IMR-90 (cell line): ENCODE data around the gene ADISSP.

Source experiments
- BHLHE40 ChIP-seq: fragments of 150-350 bp; IDR thresholded peaks from 2 replicates; pipeline ENCODE4 v1.6.1; 2016; ENCODE audit warnings: mild to moderate bottlenecking, low read depth, low read length
- CEBPB ChIP-seq: IDR thresholded peaks from 2 replicates; pipeline ENCODE4 v1.6.1; 2012; ENCODE audit warnings: low read depth, low read length, improper control_type of control experiment
- CTCF ChIP-seq: conservative IDR thresholded peaks from 2 replicates; pipeline ENCODE4 v1.5.1; 2012; ENCODE audit warnings: mild to moderate bottlenecking, low read depth, low read length, improper control_type of control experiment
- FOS ChIP-seq: fragments of 150-350 bp; IDR thresholded peaks from 2 replicates; pipeline ENCODE4 v1.6.1; 2016; ENCODE audit warnings: low read depth, low read length
- MAZ ChIP-seq: IDR thresholded peaks from 2 replicates; pipeline ENCODE4 v1.6.1; 2012; ENCODE audit warnings: low read depth, mild to moderate bottlenecking, low read length, improper control_type of control experiment, moderate library complexity, borderline replicate concordance
- MXI1 ChIP-seq: IDR thresholded peaks from 2 replicates; pipeline ENCODE4 v1.6.1; 2012; ENCODE audit warnings: low read depth, mild to moderate bottlenecking, low read length, moderate library complexity, borderline replicate concordance
- POLR2A ChIP-seq: IDR thresholded peaks from 2 replicates; pipeline ENCODE4 v1.6.1; 2012; ENCODE audit warnings: mild to moderate bottlenecking, low read depth, low read length
- RAD21 ChIP-seq: IDR thresholded peaks from 2 replicates; pipeline ENCODE4 v1.6.1; 2012; ENCODE audit warnings: low read length, improper control_type of control experiment
- RCOR1 ChIP-seq: IDR thresholded peaks from 2 replicates; pipeline ENCODE4 v1.6.1; 2012; ENCODE audit warnings: mild to moderate bottlenecking, low read length, improper control_type of control experiment; ENCODE audit not compliant: insufficient replicate concordance
- RFX5 ChIP-seq: IDR thresholded peaks from 2 replicates; pipeline ENCODE4 v1.8.0; 2012; ENCODE audit warnings: low read depth, mild to moderate bottlenecking, low read length, moderate library complexity
- SMC3 ChIP-seq: fragments of 150-350 bp; IDR thresholded peaks from 2 replicates; pipeline ENCODE4 v1.6.1; 2016; ENCODE audit warnings: low read depth, mild to moderate bottlenecking, antibody characterized with exemption, low read length, moderate library complexity
- TF ChIP-seq, protein P1 (sequence below): fragments of 150-350 bp; IDR thresholded peaks from 2 replicates; pipeline ENCODE4 v1.6.1; 2016; ENCODE audit warnings: low read depth, mild to moderate bottlenecking, low read length, moderate library complexity, borderline replicate concordance
- TF ChIP-seq, protein P2 (sequence below): fragments of 150-350 bp; IDR thresholded peaks from 2 replicates; pipeline ENCODE4 v1.6.1; 2017; ENCODE audit warnings: mild to moderate bottlenecking, antibody characterized with exemption, low read length, low read depth

- no peak for TF ChIP-seq POLR2A
- TF ChIP-seq SMC3 = no peak
- no peak for TF ChIP-seq CTCF
- TF ChIP-seq RCOR1 = no peak
- no peak for TF ChIP-seq CEBPB
- no peak for TF ChIP-seq MXI1
- TF ChIP-seq FOS = no peak
- no peak for TF ChIP-seq BHLHE40
- no peak for TF ChIP-seq RAD21
- TF ChIP-seq MAZ = no peak
- TF ChIP-seq, protein P1, sequence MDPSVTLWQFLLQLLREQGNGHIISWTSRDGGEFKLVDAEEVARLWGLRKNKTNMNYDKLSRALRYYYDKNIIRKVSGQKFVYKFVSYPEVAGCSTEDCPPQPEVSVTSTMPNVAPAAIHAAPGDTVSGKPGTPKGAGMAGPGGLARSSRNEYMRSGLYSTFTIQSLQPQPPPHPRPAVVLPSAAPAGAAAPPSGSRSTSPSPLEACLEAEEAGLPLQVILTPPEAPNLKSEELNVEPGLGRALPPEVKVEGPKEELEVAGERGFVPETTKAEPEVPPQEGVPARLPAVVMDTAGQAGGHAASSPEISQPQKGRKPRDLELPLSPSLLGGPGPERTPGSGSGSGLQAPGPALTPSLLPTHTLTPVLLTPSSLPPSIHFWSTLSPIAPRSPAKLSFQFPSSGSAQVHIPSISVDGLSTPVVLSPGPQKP = no peak
- TF ChIP-seq, protein P2, sequence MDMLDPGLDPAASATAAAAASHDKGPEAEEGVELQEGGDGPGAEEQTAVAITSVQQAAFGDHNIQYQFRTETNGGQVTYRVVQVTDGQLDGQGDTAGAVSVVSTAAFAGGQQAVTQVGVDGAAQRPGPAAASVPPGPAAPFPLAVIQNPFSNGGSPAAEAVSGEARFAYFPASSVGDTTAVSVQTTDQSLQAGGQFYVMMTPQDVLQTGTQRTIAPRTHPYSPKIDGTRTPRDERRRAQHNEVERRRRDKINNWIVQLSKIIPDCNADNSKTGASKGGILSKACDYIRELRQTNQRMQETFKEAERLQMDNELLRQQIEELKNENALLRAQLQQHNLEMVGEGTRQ = no peak
- no peak for TF ChIP-seq RFX5
These were observed 35.6 kb downstream of the ADISSP start for GRCh38 chr20:3731944-3732326.
